Small intestine (tissue), 7 donors: Measurements from ENCODE around the gene MEI1. TPM values are rescaled to one million over a fixed set of nuclear protein-coding genes. Genes with fewer than 3 reads are reported as not detected.

ENCODE experiments used
- DNase-seq, 2 donors: peaks; one replicate each; pipeline versions ENCODE4 v3.0.0 to v3.0.0-alpha.2; 2013
- FAIRE-seq: peaks from 2 replicates; lab custom pipeline; 2012; peaks lifted over from hg19 to GRCh38; lab: Jason Lieb, UNC
- H3K27ac ChIP-seq, 3 donors: one replicate each; pipeline ENCODE4 v1.5.1; 2013; ENCODE audit warnings: low read length in 2 of 3, mild to moderate bottlenecking in 2 of 3, control low read depth in 1 of 3, inconsistent platforms in 1 of 3, low read depth in 1 of 3, moderate library complexity in 1 of 3
- H3K27me3 ChIP-seq, 3 donors: one replicate each; pipeline ENCODE4 v1.6.1; 2013; ENCODE audit warnings: low read length in 3 of 3, inconsistent platforms in 1 of 3; ENCODE audit not compliant: control insufficient read depth in 3 of 3, insufficient read depth in 3 of 3
- H3K36me3 ChIP-seq, 3 donors: one replicate each; pipeline ENCODE4 v1.6.1; 2013; ENCODE audit warnings: low read length in 3 of 3, inconsistent platforms in 1 of 3, low read depth in 1 of 3, mild to moderate bottlenecking in 1 of 3, moderate library complexity in 1 of 3; ENCODE audit not compliant: control insufficient read depth in 3 of 3, insufficient read depth in 2 of 3
- H3K4me1 ChIP-seq, 3 donors: one replicate each; pipeline ENCODE4 v1.6.1; 2013; ENCODE audit warnings: low read length in 2 of 3, inconsistent platforms in 1 of 3, low read depth in 1 of 3, mild to moderate bottlenecking in 1 of 3, moderate library complexity in 1 of 3; ENCODE audit not compliant: control insufficient read depth in 3 of 3, insufficient read depth in 2 of 3
- H3K4me3 ChIP-seq, 3 donors: one replicate each; pipeline ENCODE4 v1.5.1; 2013; ENCODE audit warnings: low read length in 3 of 3, control low read depth in 1 of 3, inconsistent platforms in 1 of 3, low read depth in 1 of 3, mild to moderate bottlenecking in 1 of 3, moderate library complexity in 1 of 3
- H3K9me3 ChIP-seq, 2 donors: one replicate each; pipeline ENCODE4 v1.6.1; 2013; ENCODE audit warnings: low read depth in 1 of 2, low read length in 1 of 2; ENCODE audit not compliant: control insufficient read depth in 2 of 2, insufficient read depth in 1 of 2
- WGBS, 3 donors: extraction: QIAGEN DNeasy Blood & Tissue Kit; methylation state at CpG; one replicate each; pipeline ENCODE4 v1.1.7; 2013; 5-methylcytosine and 5-hydroxymethylcytosine counted together
- polyA plus RNA-seq, 4 donors: library from polyadenylated mRNA; stranded (reverse) in 3 of 4; unstranded in 1 of 4; fragments of 200-250 nt in 3 of 4; fragments of 120-200 nt in 1 of 4; gene quantifications; one replicate each; pipeline versions ENCODE4 v1.2.1 to v1.2.3, GENCODE V29; 2013
- donor health status: healthy with polysubstance abuse.
- donor health status: control.
- donor health status: control.
- donor health status: Bipolar disorder and iron deficiency.
- donor health status: healthy.

MEI1 gene
- polyA plus RNA-seq, 4 donors: 1.1 to 16.8 (median 4.2) TPM

- Histone ChIP-seq H3K9me3 (no peaks in the 10 kb centered on the region), H3K27ac (no peak overlapping the region), H3K4me3 (no peak overlapping the region), H3K27me3 (no peaks in the 10 kb centered on the region), H3K36me3 (peaks cover 0 to 58% (median 0%) of the 10 kb centered on the region in 3 donors), H3K4me1 (no peaks in the 10 kb centered on the region)
- no peak for FAIRE-seq
- DNase-seq: no peak
- 88 to 90% (median 89%) methylated on average over 6 of the region's 6 CpGs for WGBS, 3 donors
Measured at GRCh38 chr22:41818596-41818995, 119.3 kb downstream of the MEI1 start.

DNA sequence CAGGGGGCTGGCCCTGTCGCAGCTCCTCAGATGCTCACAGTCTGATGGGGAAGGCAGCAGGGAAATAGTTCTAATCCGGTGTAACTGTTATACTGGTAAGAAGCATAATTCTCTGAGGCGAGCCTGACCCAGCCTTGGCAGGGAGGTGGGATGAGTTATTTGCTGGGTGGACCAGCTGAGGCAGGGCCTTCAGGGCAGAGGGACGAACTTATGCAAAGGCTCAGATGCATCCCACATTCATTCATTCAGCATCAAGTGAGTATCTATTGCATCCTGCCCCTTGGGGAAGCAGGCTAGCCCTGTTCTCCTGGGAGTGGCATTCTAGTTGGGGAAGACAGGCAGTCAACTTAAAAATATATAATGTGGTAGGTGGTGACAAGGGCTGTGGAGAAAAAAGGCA lies 120.0 kb downstream of the MEI1 start:
- H3K36me3 ChIP-seq: peaks cover 0 to 57% (median 0%) of the 10 kb centered on the region in 3 donors
- H3K4me3 ChIP-seq: no peak overlapping the region
- no peaks in the 10 kb centered on the region for H3K9me3 ChIP-seq
- H3K27ac ChIP-seq: no peak overlapping the region
- FAIRE-seq: no peak
- 95 to 98% (median 98%) methylated on average over 4 of the region's 4 CpGs for WGBS, 3 donors
- H3K27me3 ChIP-seq: no peaks in the 10 kb centered on the region
- no peaks in the 10 kb centered on the region for H3K4me1 ChIP-seq
- no peak for DNase-seq

DNA sequence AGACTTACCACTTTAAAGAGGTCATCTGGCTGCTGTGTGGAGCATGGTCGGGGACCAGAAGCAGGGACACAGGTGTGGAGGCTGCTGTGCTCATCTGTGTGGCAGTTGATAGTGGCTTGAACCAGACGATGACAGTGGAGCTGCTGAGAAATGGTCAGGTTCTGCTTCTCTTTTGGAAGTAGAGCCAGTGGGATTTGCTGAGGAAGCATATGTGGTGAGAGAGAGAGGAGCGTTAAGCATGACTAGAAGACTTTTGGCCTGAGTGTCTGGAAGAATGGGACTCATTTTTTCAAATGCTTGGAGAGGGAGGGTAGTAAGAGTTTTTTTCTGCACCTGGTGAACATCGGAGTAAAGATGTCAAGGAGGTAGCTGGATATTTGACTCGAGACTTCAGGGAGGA lies 121.1 kb downstream of the MEI1 start:
- Histone ChIP-seq H3K4me1 (no peaks in the 10 kb centered on the region), H3K27me3 (no peaks in the 10 kb centered on the region), H3K36me3 (peaks cover 0 to 58% (median 2%) of the 10 kb centered on the region in 3 donors), H3K4me3 (no peak overlapping the region), H3K27ac (no peak overlapping the region), H3K9me3 (no peaks in the 10 kb centered on the region)
- 83 to 89% (median 87%) methylated on average over 5 of the region's 5 CpGs for WGBS, 3 donors
- FAIRE-seq (no peak), DNase-seq (no peak)

DNA sequence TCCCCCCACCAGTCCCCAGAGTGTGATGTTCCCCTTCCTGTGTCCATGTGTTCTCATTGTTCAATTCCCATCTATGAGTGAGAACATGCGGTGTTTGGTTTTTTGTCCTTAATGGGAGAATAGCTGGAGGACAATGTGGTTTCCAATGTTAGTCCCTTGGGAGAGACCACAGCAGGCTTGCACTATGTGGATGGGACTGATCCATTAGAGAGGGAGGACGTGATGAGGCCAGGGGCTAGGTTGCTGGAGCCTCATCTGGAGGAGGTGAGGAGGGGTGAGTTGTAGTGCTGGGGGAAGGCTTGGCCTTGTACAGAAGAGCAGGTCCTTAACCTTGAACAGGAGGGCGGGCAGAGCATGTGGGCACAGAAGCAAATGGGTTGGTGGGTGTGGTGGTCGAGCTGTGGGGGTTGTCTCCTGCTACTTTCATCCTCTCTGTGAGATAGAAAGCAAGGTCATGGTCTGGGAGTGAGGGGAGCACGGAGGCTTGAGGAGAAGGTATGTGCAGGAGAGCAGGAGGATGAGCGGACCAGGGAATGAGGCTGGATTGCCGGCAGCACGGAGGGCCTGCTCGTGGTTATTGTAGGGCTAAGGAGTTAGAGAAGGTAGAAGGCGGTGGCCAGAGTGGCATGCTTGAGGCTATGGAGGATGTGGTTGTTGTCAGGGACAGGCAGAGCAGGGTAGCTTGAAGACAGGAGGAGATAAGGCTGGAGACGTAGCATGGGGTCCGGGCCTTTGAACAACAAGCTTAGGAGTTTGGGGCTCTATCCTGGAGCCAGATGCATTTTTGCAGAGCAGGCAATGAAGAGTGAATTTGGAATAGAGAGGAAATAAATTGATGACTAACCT lies 122.4 kb downstream of the MEI1 start:
- 85 to 89% (median 87%) methylated on average over 12 of the region's 12 CpGs for WGBS, 3 donors
- H3K27ac ChIP-seq: no peak overlapping the region
- FAIRE-seq: no peak
- no peak overlapping the region for H3K4me3 ChIP-seq
- no peak for DNase-seq
- peaks cover 0 to 62% (median 2%) of the 10 kb centered on the region in 3 donors for H3K36me3 ChIP-seq
- H3K27me3 ChIP-seq: no peaks in the 10 kb centered on the region
- peaks cover 0 to 8% (median under 1%) of the 10 kb centered on the region in 3 donors for H3K4me1 ChIP-seq
- H3K9me3 ChIP-seq: no peaks in the 10 kb centered on the region

- DNase-seq (peak; percentile 68 to 85), FAIRE-seq (no peak)
- Histone ChIP-seq H3K4me3 (no peak overlapping the region), H3K4me1 (peaks cover 0 to 15% (median 4%) of the 10 kb centered on the region in 3 donors), H3K36me3 (peaks cover 0 to 64% (median 2%) of the 10 kb centered on the region in 3 donors), H3K27me3 (no peaks in the 10 kb centered on the region), H3K27ac (no peak overlapping the region), H3K9me3 (no peaks in the 10 kb centered on the region)
- WGBS, 3 donors: 70 to 81% (median 74%) methylated on average over 3 of the region's 3 CpGs
Measured at GRCh38 chr22:41822317-41823057, 123.2 kb downstream of the MEI1 start.

DNA sequence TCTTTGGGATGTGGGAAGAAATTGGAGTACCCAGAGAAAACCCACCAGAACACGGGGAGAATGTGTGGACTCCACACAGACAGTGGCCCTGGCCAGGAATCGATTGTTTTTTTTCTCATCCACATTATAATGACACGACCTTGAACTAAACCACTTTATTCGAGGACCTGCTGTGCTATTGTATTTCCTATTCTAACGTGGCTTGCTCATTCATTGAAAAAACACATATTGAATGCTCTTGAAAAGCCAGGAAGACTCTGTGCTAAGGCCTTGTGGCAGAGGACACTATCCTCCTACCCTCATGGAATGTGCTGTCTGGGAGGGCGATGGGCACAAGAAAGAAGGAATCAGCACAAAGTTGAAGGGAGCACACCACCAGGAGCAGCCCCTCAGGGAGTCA lies 124.5 kb downstream of the MEI1 start:
- Histone ChIP-seq H3K36me3 (peaks cover 0 to 61% (median 2%) of the 10 kb centered on the region in 3 donors), H3K9me3 (no peaks in the 10 kb centered on the region), H3K27me3 (no peaks in the 10 kb centered on the region), H3K4me1 (peaks cover 0 to 24% (median 4%) of the 10 kb centered on the region in 3 donors), H3K27ac (no peak overlapping the region), H3K4me3 (no peak overlapping the region)
- FAIRE-seq (no peak), DNase-seq (no peak)
- WGBS, 3 donors: 81 to 85% (median 82%) methylated on average over 6 of the region's 6 CpGs

GRCh38 chr22:41825376-41825775 lies 126.1 kb downstream of the MEI1 start:
- DNase-seq: no peak
- 66 to 81% (median 79%) methylated on average over 7 of the region's 7 CpGs for WGBS, 3 donors
- Histone ChIP-seq H3K4me3 (no peak overlapping the region), H3K9me3 (no peaks in the 10 kb centered on the region), H3K27me3 (no peaks in the 10 kb centered on the region), H3K27ac (peak overlapping the region in 1 of 3 donors; percentile 60), H3K4me1 (peaks cover 0 to 27% (median 4%) of the 10 kb centered on the region in 3 donors), H3K36me3 (peaks cover 0 to 50% (median 2%) of the 10 kb centered on the region in 3 donors)
- FAIRE-seq: no peak

- Histone ChIP-seq H3K27ac (peak overlapping the region in 1 of 3 donors; percentile 60), H3K4me1 (peaks cover 0 to 27% (median 4%) of the 10 kb centered on the region in 3 donors), H3K4me3 (no peak overlapping the region), H3K36me3 (peaks cover 0 to 46% (median 2%) of the 10 kb centered on the region in 3 donors), H3K9me3 (no peaks in the 10 kb centered on the region), H3K27me3 (no peaks in the 10 kb centered on the region)
- WGBS, 3 donors: 26 to 55% (median 46%) methylated on average over 3 of the region's 3 CpGs
- no peak for DNase-seq
- FAIRE-seq: no peak
Measured at GRCh38 chr22:41826021-41826420, 126.7 kb downstream of the MEI1 start.
